Motor neuron (in vitro differentiated cells): ENCODE measurements around the gene UPP2. TPM values are rescaled to one million over a fixed set of nuclear protein-coding genes. Genes with fewer than 3 reads are reported as not detected.

Source experiments
- ATAC-seq, 8 experiments: fragments of 200-7000 bp; cut with Tn5 transposase; replicated peaks in 6 of 8; 2 replicates each; pipeline ENCODE4 v1.8.0; 2021; ENCODE audit warnings: mild to moderate bottlenecking in 8 of 8, moderate library complexity in 8 of 8
- H3K27ac ChIP-seq, 2 donors: fragments of 250-450 bp; sonication (Bioruptor Pico); 2 replicates each; pipeline ENCODE4 v1.9.0; 2021; ENCODE audit warnings: antibody characterized with exemption in 2 of 2, mild to moderate bottlenecking in 2 of 2, moderate library complexity in 1 of 2
- H3K4me1 ChIP-seq, 2 donors: fragments of 250-450 bp; sonication (Bioruptor Pico); replicated peaks in 1 of 2; 2 replicates each; pipeline ENCODE4 v1.6.1; 2021; ENCODE audit warnings: antibody characterized with exemption in 2 of 2, mild to moderate bottlenecking in 2 of 2, moderate library complexity in 1 of 2
- H3K4me3 ChIP-seq, 5 donors: fragments of 250-450 bp; sonication (Bioruptor Pico); 2 replicates each; pipeline ENCODE4 v1.9.0; 2021; ENCODE audit warnings: antibody characterized with exemption in 5 of 5, mild to moderate bottlenecking in 5 of 5, moderate library complexity in 4 of 5
- WGBS, 10 experiments: fragments of 450-650 bp; shearing (Covaris generic); methylation state at CpG; one replicate each; pipeline ENCODE4 v1.0.0; 2022; 5-methylcytosine and 5-hydroxymethylcytosine counted together
- in situ Hi-C, 9 experiments: fragments of 400-800 bp; cut with MboI; loops; one replicate each; pipeline ENCODE4 v1.15.0; 2021; ENCODE audit warnings: low sequenced_read_pairs in 9 of 9, low pct_unique_long_range_greater_than_20kb in 2 of 9; ENCODE audit not compliant: unreplicated experiment in 9 of 9
- total RNA-seq, 8 experiments: library from RNA; unstranded; fragments of 300-600 nt; gene quantifications; 2 replicates each; pipeline versions ENCODE4 v1.2.3 to v1.2.4, GENCODE V29; 2022

Gene UPP2
- total RNA-seq, 8 experiments from 2014 or later = 0.05 to 1.1 (median 0.19) TPM; not detected in 2

GRCh38 chr2:158094487-158095092, 7.1 kb upstream of the UPP2 start:
- Histone ChIP-seq H3K4me1 (no peaks in the 10 kb centered on the region), H3K4me3 (no peak overlapping the region), H3K27ac (no peak overlapping the region)
- no peak for ATAC-seq
- in situ Hi-C loops = no loop called here
- 66 to 100% (median 75%) methylated on average over 1 to 2 of the region's 2 CpGs; no CpG with 5 or more reads in 5 of the 10 experiments for WGBS, 10 experiments

GRCh38 chr2:158095269-158095668, 6.4 kb upstream of the UPP2 start:
- in situ Hi-C loops = no loop called here
- Histone ChIP-seq H3K4me1 (no peaks in the 10 kb centered on the region), H3K4me3 (no peak overlapping the region), H3K27ac (no peak overlapping the region)
- ATAC-seq = no peak

GRCh38 chr2:158095912-158096311, 5.8 kb upstream of the UPP2 start:
- in situ Hi-C loops = no loop called here
- no peak for ATAC-seq
- 63 to 100% (median 97%) methylated on average over 2 to 4 of the region's 4 CpGs for WGBS, 10 experiments
- no peak overlapping the region for H3K27ac ChIP-seq
- no peaks in the 10 kb centered on the region for H3K4me1 ChIP-seq
- no peak overlapping the region for H3K4me3 ChIP-seq

GRCh38 chr2:158097481-158097880, 4.2 kb upstream of the UPP2 start:
- 53 to 100% (median 80%) methylated on average over 1 to 2 of the region's 2 CpGs; no CpG with 5 or more reads in 5 of the 10 experiments for WGBS, 10 experiments
- no peaks in the 10 kb centered on the region for H3K4me1 ChIP-seq
- in situ Hi-C loops = no loop called here
- no peak overlapping the region for H3K27ac ChIP-seq
- no peak for ATAC-seq
- H3K4me3 ChIP-seq = no peak overlapping the region

GRCh38 chr2:158098178-158098577, 3.5 kb upstream of the UPP2 start:
- WGBS, 10 experiments = 60 to 100% (median 75%) methylated on average over 1 to 3 of the region's 4 CpGs; no CpG with 5 or more reads in 4 of the 10 experiments

GRCh38 chr2:158099716-158100115, 2.0 kb upstream of the UPP2 start:
- H3K4me1 ChIP-seq = no peaks in the 10 kb centered on the region
- peak in 3 of 8 experiments; percentile 47 to 61 (median 52) for ATAC-seq
- no peak overlapping the region for H3K4me3 ChIP-seq
- WGBS, 10 experiments = 0 to 87% (median 67%) methylated on average over 1 to 3 of the region's 3 CpGs; no CpG with 5 or more reads in 2 of the 10 experiments
- in situ Hi-C loops = no loop called here
- H3K27ac ChIP-seq = no peak overlapping the region

More at GRCh38 chr2:158098178-158098577, 3.5 kb upstream of the UPP2 start:
- peak in 3 of 8 experiments; percentile 51 to 78 (median 56) for ATAC-seq
- in situ Hi-C loops = no loop called here
- Histone ChIP-seq H3K4me1 (no peaks in the 10 kb centered on the region), H3K27ac (no peak overlapping the region), H3K4me3 (no peak overlapping the region)

GRCh38 chr2:158100411-158100810, 1.3 kb upstream of the UPP2 start:
- in situ Hi-C loops = no loop called here
- no peak for ATAC-seq
- Histone ChIP-seq H3K27ac (no peak overlapping the region), H3K4me3 (no peak overlapping the region), H3K4me1 (no peaks in the 10 kb centered on the region)
- WGBS, 10 experiments = 0 to 67% (median 64%) methylated on average over 1 of the region's 1 CpG; no CpG with 5 or more reads in 7 of the 10 experiments

GRCh38 chr2:158102446-158102845, 770 bp downstream of the UPP2 start:
- in situ Hi-C loops = no loop called here

GRCh38 chr2:158103411-158104012, 1.8 kb downstream of the UPP2 start:
- no peaks in the 10 kb centered on the region for H3K4me1 ChIP-seq
- 30 to 87% (median 66%) methylated on average over 1 to 3 of the region's 3 CpGs for WGBS, 10 experiments
- no peak overlapping the region for H3K4me3 ChIP-seq
- H3K27ac ChIP-seq = no peak overlapping the region
- peak in 3 of 8 experiments; percentile 35 to 83 (median 81) for ATAC-seq
- in situ Hi-C loops = no loop called here

More at GRCh38 chr2:158102446-158102845, 770 bp downstream of the UPP2 start:
- no peak overlapping the region for H3K4me3 ChIP-seq
- no peaks in the 10 kb centered on the region for H3K4me1 ChIP-seq
- WGBS, 10 experiments = 20 to 100% (median 67%) methylated on average over 1 of the region's 1 CpG; no CpG with 5 or more reads in 2 of the 10 experiments
- H3K27ac ChIP-seq = no peak overlapping the region
- ATAC-seq = no peak

GRCh38 chr2:158104903-158105302, 3.2 kb downstream of the UPP2 start:
- Histone ChIP-seq H3K27ac (no peak overlapping the region), H3K4me1 (no peaks in the 10 kb centered on the region), H3K4me3 (no peak overlapping the region)
- in situ Hi-C loops = no loop called here
- ATAC-seq = no peak
- WGBS, 10 experiments = 17 to 95% (median 78%) methylated on average over 1 to 3 of the region's 5 CpGs; no CpG with 5 or more reads in 6 of the 10 experiments

GRCh38 chr2:158112992-158113391, 11.3 kb downstream of the UPP2 start:
- H3K27ac ChIP-seq = no peak overlapping the region
- no peak overlapping the region for H3K4me3 ChIP-seq
- 0 to 97% (median 85%) methylated on average over 2 to 4 of the region's 4 CpGs; no CpG with 5 or more reads in 1 of the 10 experiments for WGBS, 10 experiments
- ATAC-seq = peak in 3 of 8 experiments; percentile 80 to 90 (median 87)
- in situ Hi-C loops = no loop called here
- peaks cover 2 to 4% of the 10 kb centered on the region in 2 donors for H3K4me1 ChIP-seq

- in situ Hi-C loops = no loop called here
- ATAC-seq = peak in 3 of 8 experiments; percentile 24 to 34 (median 34)
- 43 to 83% (median 77%) methylated on average over 1 to 4 of the region's 4 CpGs; no CpG with 5 or more reads in 3 of the 10 experiments for WGBS, 10 experiments
- Histone ChIP-seq H3K27ac (no peak overlapping the region), H3K4me1 (peaks cover 2 to 4% of the 10 kb centered on the region in 2 donors), H3K4me3 (no peak overlapping the region)
These were observed 12.1 kb downstream of the UPP2 start for GRCh38 chr2:158113741-158114295.

- WGBS, 10 experiments = 0 to 91% (median 68%) methylated on average over 1 to 2 of the region's 2 CpGs; no CpG with 5 or more reads in 2 of the 10 experiments
- no peak for ATAC-seq
- no peak overlapping the region for H3K27ac ChIP-seq
- H3K4me1 ChIP-seq = peaks cover 2 to 4% of the 10 kb centered on the region in 2 donors
- no peak overlapping the region for H3K4me3 ChIP-seq
- in situ Hi-C loops = no loop called here
These were observed 12.8 kb downstream of the UPP2 start for GRCh38 chr2:158114516-158114915.
